ENCODE results near the gene TEAD4.

DNA sequence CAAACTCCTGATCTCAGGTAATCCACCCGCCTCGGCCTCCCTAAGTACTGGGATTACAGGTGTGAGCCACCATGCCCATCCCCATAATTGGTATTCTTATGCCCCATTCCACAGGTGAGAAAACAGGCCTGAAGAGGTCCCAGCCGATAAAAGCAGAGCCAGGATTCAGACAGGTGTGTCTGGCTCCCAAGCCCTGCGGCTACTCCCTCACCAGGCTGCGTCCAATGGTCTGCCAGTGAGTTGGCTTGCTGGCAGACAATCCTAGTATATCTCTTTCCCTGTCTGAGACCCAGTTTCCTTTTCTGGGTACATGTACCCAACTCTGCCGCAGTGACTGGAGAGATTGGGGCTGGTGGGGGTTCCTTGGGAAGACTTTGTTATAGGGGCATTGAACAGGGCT, 116.1 kb downstream of the TEAD4 start:
- TF ChIP-seq POLR2A (IDR thresholded peaks at IDR 0.05; ENCODE audit: low read depth, low read length) (no peak), POLR2AphosphoS5 (IDR thresholded peaks at IDR 0.05; ENCODE audit: low read depth, low read length) (no peak), TAF1 (IDR thresholded peaks at IDR 0.05; ENCODE audit: borderline replicate concordance, low read depth, low read length) (no peak)

Measured in GM12892 (cell line).